Transverse colon (tissue), 4 donors: Measurements from ENCODE around the gene GRM4.

ENCODE experiments used
- POLR2A ChIP-seq: fragments of 450-650 bp; IDR thresholded peaks from one replicate; pipeline ENCODE4 v1.6.1; 2016; ENCODE audit warnings: antibody characterized with exemption, mild to moderate bottlenecking, moderate library complexity
- POLR2AphosphoS5 ChIP-seq, 3 donors: sonication (generic); formaldehyde crosslinking; IDR thresholded peaks; one replicate each; pipeline ENCODE4 v1.6.1; 2016; ENCODE audit warnings: antibody characterized with exemption in 3 of 3
- TF ChIP-seq, protein P1 (sequence below), 5 experiments: fragments of 200-600 bp in 3 of 5; fragments of 450-650 bp in 2 of 5; sonication (generic) in 3 of 5; IDR thresholded peaks; 1 replicate in 2 of 5; 2 replicates in 3 of 5; pipeline ENCODE4 v1.5.1; 2016 to 2017; ENCODE audit warnings: antibody characterized with exemption in 5 of 5, inconsistent platforms in 3 of 5, mild to moderate bottlenecking in 2 of 5, moderate library complexity in 1 of 5

DNA sequence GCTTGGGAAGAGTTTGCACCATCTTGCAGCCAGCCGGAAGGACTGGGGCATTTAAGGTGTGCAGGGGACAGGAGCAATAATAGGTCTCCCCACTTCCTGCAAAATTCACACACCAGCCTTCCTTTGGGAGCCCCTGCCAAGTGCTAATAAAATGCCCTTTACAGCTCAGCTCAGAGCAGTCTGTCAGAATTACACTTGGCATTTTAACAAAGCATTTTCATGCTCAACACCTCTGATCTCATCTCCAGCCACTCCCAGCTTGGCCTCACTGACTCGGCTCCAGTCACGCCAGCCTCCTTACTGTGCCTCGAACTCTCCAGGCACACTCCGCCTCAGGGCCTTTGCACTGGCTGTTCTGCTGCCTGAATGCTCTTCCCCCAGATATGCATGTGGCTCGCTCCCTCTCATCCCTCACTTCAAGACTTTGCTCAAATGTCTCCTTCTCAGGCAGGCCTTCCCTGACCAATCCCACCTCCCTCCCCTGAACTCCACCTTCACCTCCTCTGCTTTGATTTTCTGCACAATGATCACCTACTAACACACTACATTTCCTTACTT is 43.7 kb downstream of the GRM4 start:
- TF ChIP-seq, protein P1, sequence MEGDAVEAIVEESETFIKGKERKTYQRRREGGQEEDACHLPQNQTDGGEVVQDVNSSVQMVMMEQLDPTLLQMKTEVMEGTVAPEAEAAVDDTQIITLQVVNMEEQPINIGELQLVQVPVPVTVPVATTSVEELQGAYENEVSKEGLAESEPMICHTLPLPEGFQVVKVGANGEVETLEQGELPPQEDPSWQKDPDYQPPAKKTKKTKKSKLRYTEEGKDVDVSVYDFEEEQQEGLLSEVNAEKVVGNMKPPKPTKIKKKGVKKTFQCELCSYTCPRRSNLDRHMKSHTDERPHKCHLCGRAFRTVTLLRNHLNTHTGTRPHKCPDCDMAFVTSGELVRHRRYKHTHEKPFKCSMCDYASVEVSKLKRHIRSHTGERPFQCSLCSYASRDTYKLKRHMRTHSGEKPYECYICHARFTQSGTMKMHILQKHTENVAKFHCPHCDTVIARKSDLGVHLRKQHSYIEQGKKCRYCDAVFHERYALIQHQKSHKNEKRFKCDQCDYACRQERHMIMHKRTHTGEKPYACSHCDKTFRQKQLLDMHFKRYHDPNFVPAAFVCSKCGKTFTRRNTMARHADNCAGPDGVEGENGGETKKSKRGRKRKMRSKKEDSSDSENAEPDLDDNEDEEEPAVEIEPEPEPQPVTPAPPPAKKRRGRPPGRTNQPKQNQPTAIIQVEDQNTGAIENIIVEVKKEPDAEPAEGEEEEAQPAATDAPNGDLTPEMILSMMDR (IDR thresholded peaks at IDR 0.05), result no peak
- TF ChIP-seq POLR2A, result no peak
- TF ChIP-seq POLR2AphosphoS5 (IDR thresholded peaks at IDR 0.05), result no peak
